Measurements from ENCODE around the gene ATP11B.

Gene ATP11B

GRCh38 chr3:182910936-182911781, 117.9 kb downstream of the ATP11B start:
- no peaks in the 10 kb centered on the region for H3K79me2 ChIP-seq (ENCODE audit: control insufficient read depth, low read length)
- H3K9me3 ChIP-seq (ENCODE audit: control insufficient read depth, insufficient read depth, low read length): no peaks in the 10 kb centered on the region
- H3K36me3 ChIP-seq (ENCODE audit: control insufficient read depth, low read length): peaks cover 18% of the 10 kb centered on the region
- no peaks in the 10 kb centered on the region for H3K27me3 ChIP-seq (ENCODE audit: control insufficient read depth, low read length)
- no peak overlapping the region for H3K27ac ChIP-seq (ENCODE audit: low read depth, low read length)
- no peaks in the 10 kb centered on the region for H3K9me2 ChIP-seq (replicated peaks; ENCODE audit: control insufficient read depth, low read length)
- 0 out of 2 replicates have a peak, but pooled peaks cover 2% of the 10 kb centered on the region for H3F3A ChIP-seq (ENCODE audit: control insufficient read depth, insufficient read depth)
- no peaks in the 10 kb centered on the region for H3K4me1 ChIP-seq (ENCODE audit: control insufficient read depth, low read length)
- no peak overlapping the region for H3K4me3 ChIP-seq (ENCODE audit: low read length)
- no peaks in the 10 kb centered on the region for H4K20me1 ChIP-seq (ENCODE audit: control insufficient read depth, insufficient read depth, low read depth, low read length)
- TF ChIP-seq, protein P1, sequence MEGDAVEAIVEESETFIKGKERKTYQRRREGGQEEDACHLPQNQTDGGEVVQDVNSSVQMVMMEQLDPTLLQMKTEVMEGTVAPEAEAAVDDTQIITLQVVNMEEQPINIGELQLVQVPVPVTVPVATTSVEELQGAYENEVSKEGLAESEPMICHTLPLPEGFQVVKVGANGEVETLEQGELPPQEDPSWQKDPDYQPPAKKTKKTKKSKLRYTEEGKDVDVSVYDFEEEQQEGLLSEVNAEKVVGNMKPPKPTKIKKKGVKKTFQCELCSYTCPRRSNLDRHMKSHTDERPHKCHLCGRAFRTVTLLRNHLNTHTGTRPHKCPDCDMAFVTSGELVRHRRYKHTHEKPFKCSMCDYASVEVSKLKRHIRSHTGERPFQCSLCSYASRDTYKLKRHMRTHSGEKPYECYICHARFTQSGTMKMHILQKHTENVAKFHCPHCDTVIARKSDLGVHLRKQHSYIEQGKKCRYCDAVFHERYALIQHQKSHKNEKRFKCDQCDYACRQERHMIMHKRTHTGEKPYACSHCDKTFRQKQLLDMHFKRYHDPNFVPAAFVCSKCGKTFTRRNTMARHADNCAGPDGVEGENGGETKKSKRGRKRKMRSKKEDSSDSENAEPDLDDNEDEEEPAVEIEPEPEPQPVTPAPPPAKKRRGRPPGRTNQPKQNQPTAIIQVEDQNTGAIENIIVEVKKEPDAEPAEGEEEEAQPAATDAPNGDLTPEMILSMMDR (IDR thresholded peaks at IDR 0.05; ENCODE audit: low read depth, low read length, poor library complexity, severe bottlenecking): no peak
- no peak for TF ChIP-seq EZH2phosphoT487 (IDR thresholded peaks at IDR 0.05; ENCODE audit: borderline replicate concordance, low read length)
- no peak overlapping the region for H3K4me2 ChIP-seq (ENCODE audit: low read length)

GRCh38 chr3:182911782-182912111, 118.4 kb downstream of the ATP11B start:
- H3K4me3 ChIP-seq (ENCODE audit: low read length): no peak overlapping the region
- H3K79me2 ChIP-seq (ENCODE audit: control insufficient read depth, low read length): no peaks in the 10 kb centered on the region
- 0 out of 2 replicates have a peak, but pooled peaks cover 2% of the 10 kb centered on the region for H3F3A ChIP-seq (ENCODE audit: control insufficient read depth, insufficient read depth)
- no peak overlapping the region for H3K4me2 ChIP-seq (ENCODE audit: low read length)
- no peak for TF ChIP-seq EZH2phosphoT487 (IDR thresholded peaks at IDR 0.05; ENCODE audit: borderline replicate concordance, low read length)
- TF ChIP-seq, protein P1 (IDR thresholded peaks at IDR 0.05; ENCODE audit: low read depth, low read length, poor library complexity, severe bottlenecking): no peak
- H3K27me3 ChIP-seq (ENCODE audit: control insufficient read depth, low read length): no peaks in the 10 kb centered on the region
- no peaks in the 10 kb centered on the region for H3K9me2 ChIP-seq (replicated peaks; ENCODE audit: control insufficient read depth, low read length)
- H3K27ac ChIP-seq (ENCODE audit: low read depth, low read length): no peak overlapping the region
- H3K9me3 ChIP-seq (ENCODE audit: control insufficient read depth, insufficient read depth, low read length): no peaks in the 10 kb centered on the region
- H4K20me1 ChIP-seq (ENCODE audit: control insufficient read depth, insufficient read depth, low read depth, low read length): no peaks in the 10 kb centered on the region
- no peaks in the 10 kb centered on the region; the same call in 1 of the 2 replicates for H3K4me1 ChIP-seq (ENCODE audit: control insufficient read depth, low read length)
- peaks cover 18% of the 10 kb centered on the region for H3K36me3 ChIP-seq (ENCODE audit: control insufficient read depth, low read length)

DNA sequence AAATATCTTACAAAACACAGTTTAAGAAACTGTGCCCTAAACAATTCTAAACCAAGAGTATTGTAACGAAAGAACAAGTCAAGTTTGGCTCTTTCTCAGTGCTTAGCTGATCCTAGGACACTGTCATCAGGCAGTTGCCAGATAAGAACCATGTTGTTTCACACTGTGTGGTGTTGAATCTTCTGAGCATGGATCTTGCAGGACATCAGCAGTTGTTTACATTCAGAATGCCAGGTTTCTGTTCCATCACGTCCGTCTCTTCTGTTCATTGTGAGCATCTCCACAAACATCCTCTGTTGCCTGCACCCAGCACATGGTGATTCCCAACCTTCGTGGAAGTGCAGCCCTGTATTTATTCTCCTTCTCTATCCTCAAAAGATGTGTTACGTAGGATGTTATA, 119.2 kb downstream of the ATP11B start:
- H3K79me2 ChIP-seq (ENCODE audit: control insufficient read depth, low read length): no peaks in the 10 kb centered on the region
- H3K9me2 ChIP-seq (replicated peaks; ENCODE audit: control insufficient read depth, low read length): no peaks in the 10 kb centered on the region
- H3F3A ChIP-seq (ENCODE audit: control insufficient read depth, insufficient read depth): 0 out of 2 replicates have a peak, but pooled peaks cover 2% of the 10 kb centered on the region
- no peaks in the 10 kb centered on the region for H3K9me3 ChIP-seq (ENCODE audit: control insufficient read depth, insufficient read depth, low read length)
- H3K36me3 ChIP-seq (ENCODE audit: control insufficient read depth, low read length): peaks cover 18% of the 10 kb centered on the region
- H3K4me1 ChIP-seq (ENCODE audit: control insufficient read depth, low read length): peaks cover 3% of the 10 kb centered on the region; the same call in 1 of the 2 replicates
- H3K27ac ChIP-seq (ENCODE audit: low read depth, low read length): no peak overlapping the region
- no peaks in the 10 kb centered on the region for H4K20me1 ChIP-seq (ENCODE audit: control insufficient read depth, insufficient read depth, low read depth, low read length)
- no peak overlapping the region for H3K4me2 ChIP-seq (ENCODE audit: low read length)
- H3K4me3 ChIP-seq (ENCODE audit: low read length): no peak overlapping the region
- H3K27me3 ChIP-seq (ENCODE audit: control insufficient read depth, low read length): no peaks in the 10 kb centered on the region
- TF ChIP-seq, protein P1 (IDR thresholded peaks at IDR 0.05; ENCODE audit: low read depth, low read length, poor library complexity, severe bottlenecking): no peak
- no peak for TF ChIP-seq EZH2phosphoT487 (IDR thresholded peaks at IDR 0.05; ENCODE audit: borderline replicate concordance, low read length)
